Lower lobe of right lung (tissue), 2 donors: ENCODE data around the gene BCL2. TPM values are rescaled to one million over a fixed set of nuclear protein-coding genes. Genes with fewer than 3 reads are reported as not detected.

Experiments used
- ATAC-seq, 2 donors: fragments of 200-7000 bp; cut with Tn5 transposase; one replicate each; pipeline ENCODE4 v1.9.1; 2020 to 2022; ENCODE audit warnings: mild to moderate bottlenecking in 2 of 2, moderate library complexity in 2 of 2
- DNase-seq: peaks from one replicate; pipeline ENCODE4 v3.0.0-alpha.2; 2020
- H3K27ac ChIP-seq: fragments of 200-600 bp; one replicate; pipeline ENCODE4 v1.8.0; 2022
- H3K27me3 ChIP-seq: fragments of 200-600 bp; one replicate; pipeline ENCODE4 v1.8.0; 2022; ENCODE audit warnings: low read depth
- H3K36me3 ChIP-seq: fragments of 200-600 bp; one replicate; pipeline ENCODE4 v1.8.0; 2022; ENCODE audit warnings: mild to moderate bottlenecking
- H3K4me1 ChIP-seq: fragments of 200-600 bp; one replicate; pipeline ENCODE4 v1.8.0; 2022
- H3K4me3 ChIP-seq: fragments of 200-600 bp; one replicate; pipeline ENCODE4 v1.8.0; 2022; ENCODE audit warnings: mild to moderate bottlenecking
- H3K9me3 ChIP-seq: fragments of 200-600 bp; one replicate; pipeline ENCODE4 v1.8.0; 2022
- intact Hi-C: fragments of 100-400 bp; cut with DNase I; formaldehyde crosslinking; loops from one replicate; pipeline ENCODE4 v1.11.0; 2022
- long read RNA-seq: library from polyadenylated mRNA; unstranded; transcript quantifications from one replicate; pipeline ENCODE4 v2.0.0, GENCODE V29; 2021
- total RNA-seq: library from RNA; stranded (reverse); fragmentation: NEBNext Ultra II Directional; extraction: Animal tissue kit (Norgen Biotek cat#: 25700); gene quantifications from one replicate; pipeline ENCODE4 v1.2.1, GENCODE V29; 2021
- TF ChIP-seq, protein P1 (sequence below): fragments of 200-600 bp; IDR thresholded peaks from one replicate; pipeline ENCODE4 v1.8.0; 2022; ENCODE audit warnings: antibody characterized with exemption, mild to moderate bottlenecking
- donor health status: DM: no; HTN: yes; CAD: no; lungs with severe emphysema.

Gene BCL2
- total RNA-seq: 11.0 TPM
- long read RNA-seq, full-length matches to known transcripts: 5 of 9 reads
- long read RNA-seq, partial matches to known transcripts: 1 of 9 reads
- long read RNA-seq, other reads (novel, unspliced or antisense): 3 of 9 reads

GRCh38 chr18:63319383-63320122, at the start of gene BCL2:
TSS of gene BCL2 (minus strand) at chr18:63319769.
- Histone ChIP-seq H3K27ac (peak within 1 kb of the TSS; percentile 51), H3K4me1 (peaks cover 20% of the 10 kb centered on the region), H3K27me3 (no peaks in the 10 kb centered on the region), H3K36me3 (no peaks in the 10 kb centered on the region), H3K9me3 (no peaks in the 10 kb centered on the region), H3K4me3 (peak within 1 kb of the TSS; percentile 73)
- ATAC-seq: peak; percentile 21 to 26
- intact Hi-C loops: loop anchor here (10.0 kb wide), 3 partner anchors 75 to 305 kb away; no protein-coding TSS in a partner anchor
- peak; percentile 52 for DNase-seq
- TF ChIP-seq, protein P1, sequence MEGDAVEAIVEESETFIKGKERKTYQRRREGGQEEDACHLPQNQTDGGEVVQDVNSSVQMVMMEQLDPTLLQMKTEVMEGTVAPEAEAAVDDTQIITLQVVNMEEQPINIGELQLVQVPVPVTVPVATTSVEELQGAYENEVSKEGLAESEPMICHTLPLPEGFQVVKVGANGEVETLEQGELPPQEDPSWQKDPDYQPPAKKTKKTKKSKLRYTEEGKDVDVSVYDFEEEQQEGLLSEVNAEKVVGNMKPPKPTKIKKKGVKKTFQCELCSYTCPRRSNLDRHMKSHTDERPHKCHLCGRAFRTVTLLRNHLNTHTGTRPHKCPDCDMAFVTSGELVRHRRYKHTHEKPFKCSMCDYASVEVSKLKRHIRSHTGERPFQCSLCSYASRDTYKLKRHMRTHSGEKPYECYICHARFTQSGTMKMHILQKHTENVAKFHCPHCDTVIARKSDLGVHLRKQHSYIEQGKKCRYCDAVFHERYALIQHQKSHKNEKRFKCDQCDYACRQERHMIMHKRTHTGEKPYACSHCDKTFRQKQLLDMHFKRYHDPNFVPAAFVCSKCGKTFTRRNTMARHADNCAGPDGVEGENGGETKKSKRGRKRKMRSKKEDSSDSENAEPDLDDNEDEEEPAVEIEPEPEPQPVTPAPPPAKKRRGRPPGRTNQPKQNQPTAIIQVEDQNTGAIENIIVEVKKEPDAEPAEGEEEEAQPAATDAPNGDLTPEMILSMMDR: no peak

DNA sequence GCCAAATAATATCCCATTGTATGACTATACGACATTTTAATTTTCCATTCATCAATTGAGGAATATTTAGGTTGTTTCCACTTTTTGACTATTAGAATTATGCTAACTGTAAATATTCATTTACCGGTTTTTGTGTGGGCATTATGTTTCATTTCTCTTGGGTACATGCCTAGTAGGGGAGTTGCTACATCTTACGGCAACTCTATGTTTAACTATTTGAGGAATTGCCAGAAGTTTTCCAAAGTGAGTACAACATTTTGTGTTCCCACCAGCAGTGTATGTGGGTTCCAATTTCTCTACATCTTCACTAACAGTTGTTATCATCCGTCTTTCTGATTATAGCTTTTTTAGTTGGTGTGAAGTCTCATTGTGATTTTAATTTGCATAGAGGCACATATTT, 49.0 kb upstream of the BCL2 start:
- no peaks in the 10 kb centered on the region for H3K27me3 ChIP-seq
- peaks cover 23% of the 10 kb centered on the region for H3K4me1 ChIP-seq
- TF ChIP-seq, protein P1: no peak
- no peaks in the 10 kb centered on the region for H3K9me3 ChIP-seq
- intact Hi-C loops: no loop called here
- ATAC-seq (no peak), DNase-seq (no peak)
- H3K36me3 ChIP-seq: no peaks in the 10 kb centered on the region
- H3K4me3 ChIP-seq: peak overlapping the region; percentile 77
- H3K27ac ChIP-seq: no peak overlapping the region

DNA sequence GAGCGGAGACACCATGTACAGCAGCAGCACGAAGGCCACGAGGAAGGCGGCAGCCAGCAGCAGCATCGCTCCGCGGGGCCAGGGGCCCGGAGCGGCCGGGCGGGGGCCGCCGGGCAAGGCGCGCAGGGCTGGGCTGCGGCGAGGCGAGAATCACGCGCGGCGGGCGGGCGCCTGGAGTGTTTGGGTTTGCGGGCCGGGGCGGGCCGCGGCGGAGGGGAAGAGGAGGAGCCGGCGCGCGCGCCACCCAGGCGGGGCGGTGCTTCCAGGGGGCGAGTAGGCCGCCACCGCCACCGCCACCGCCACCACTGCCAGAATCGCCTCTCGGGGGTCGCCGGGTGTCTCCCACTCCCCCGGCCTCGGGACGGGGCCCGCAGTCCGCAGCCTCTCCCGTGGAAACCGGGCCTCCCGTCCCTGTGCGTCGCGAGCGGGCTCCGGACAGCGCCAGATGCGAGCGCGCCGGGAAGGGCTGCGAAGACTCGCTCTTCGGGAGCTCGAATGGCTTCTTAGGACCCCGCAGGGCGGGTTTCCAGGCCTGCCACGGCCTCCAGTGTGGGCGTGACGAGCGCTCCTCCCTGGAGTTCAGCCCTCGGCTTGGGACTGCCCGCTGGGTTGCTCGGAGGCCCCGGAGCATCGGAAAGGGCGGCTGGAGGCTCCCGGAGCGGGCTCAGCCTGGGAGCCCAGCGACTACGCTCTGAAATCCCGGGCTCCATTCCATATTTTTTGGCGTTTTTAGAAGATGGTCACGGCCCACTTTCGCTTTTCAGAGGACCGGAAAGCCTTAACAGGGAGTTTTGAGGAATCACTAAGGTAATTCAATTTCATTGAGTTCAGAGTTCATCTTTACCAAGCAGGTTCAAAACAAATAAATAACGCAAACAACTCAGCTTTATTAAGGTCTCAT, 47.7 kb upstream of the BCL2 start, which contains the start of gene KDSR:
Gene KDSR, minus strand, starts transcription at position 154 of the 901 bp plus-strand sequence. Its CDS starts 88 bp downstream, at position 66.
- no peaks in the 10 kb centered on the region for H3K27me3 ChIP-seq
- intact Hi-C loops: no loop called here
- peaks cover 23% of the 10 kb centered on the region for H3K4me1 ChIP-seq
- H3K9me3 ChIP-seq: no peaks in the 10 kb centered on the region
- peaks cover 4% of the 10 kb centered on the region for H3K36me3 ChIP-seq
- ATAC-seq: peak; percentile 98 to 99
- peak; percentile 98 for DNase-seq
- peak within 1 kb of the TSS; percentile 96 for H3K27ac ChIP-seq
- peak within 1 kb of the TSS; percentile 77 for H3K4me3 ChIP-seq
- TF ChIP-seq, protein P1: no peak

DNA sequence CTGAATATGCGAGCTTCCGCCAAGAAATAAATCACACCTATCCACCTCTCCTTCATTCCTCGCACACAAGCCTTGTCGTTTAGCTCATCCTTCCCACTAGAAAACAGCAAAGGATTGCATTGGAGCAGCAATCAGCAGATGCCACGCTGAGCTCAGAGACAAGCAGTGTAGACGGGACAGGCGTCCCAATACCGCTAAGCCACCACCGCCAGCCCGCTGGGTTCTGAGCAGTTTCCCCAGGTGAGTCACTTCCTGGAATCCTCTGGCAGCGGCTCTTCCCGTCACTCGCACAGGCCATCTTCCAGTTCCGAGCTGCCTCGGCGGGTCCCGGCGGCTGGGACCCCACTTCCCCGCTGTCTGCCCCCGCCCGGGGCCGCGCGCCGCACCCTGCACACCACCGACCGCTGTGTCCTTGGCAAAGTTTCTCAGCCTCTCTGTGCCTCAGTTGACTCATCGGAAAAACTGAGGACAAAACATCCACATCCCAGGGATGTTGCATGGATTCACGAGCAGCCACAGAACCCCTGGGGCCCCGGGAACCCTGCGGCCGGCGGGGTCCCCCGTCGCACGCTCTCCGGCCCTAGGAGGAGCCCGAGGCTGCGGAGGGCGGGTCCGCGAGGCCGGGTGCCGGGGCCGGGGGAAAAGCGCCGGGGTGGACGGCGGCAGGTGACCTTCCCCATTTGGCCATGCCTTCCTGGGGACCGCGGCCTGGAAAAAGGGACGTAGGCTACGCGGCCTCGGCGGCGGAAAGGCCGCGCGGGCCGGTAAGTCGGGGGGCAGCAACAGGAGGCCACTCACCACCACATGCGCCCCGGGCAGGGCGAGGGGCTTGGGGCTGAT, 46.9 kb upstream of the BCL2 start:
- Histone ChIP-seq H3K27ac (peak overlapping the region; percentile 96), H3K4me3 (peak overlapping the region; percentile 77), H3K9me3 (no peaks in the 10 kb centered on the region), H3K27me3 (no peaks in the 10 kb centered on the region), H3K4me1 (peaks cover 23% of the 10 kb centered on the region), H3K36me3 (peaks cover 13% of the 10 kb centered on the region)
- ATAC-seq: peak; percentile 29 to 71
- TF ChIP-seq, protein P1: no peak
- peak; percentile 70 for DNase-seq
- intact Hi-C loops: no loop called here

GRCh38 chr18:63365876-63366212, 46.3 kb upstream of the BCL2 start:
- H3K4me3 ChIP-seq: peak overlapping the region; percentile 77
- TF ChIP-seq, protein P1: no peak
- H3K4me1 ChIP-seq: peaks cover 23% of the 10 kb centered on the region
- no peaks in the 10 kb centered on the region for H3K27me3 ChIP-seq
- peaks cover 18% of the 10 kb centered on the region for H3K36me3 ChIP-seq
- intact Hi-C loops: no loop called here
- ATAC-seq: no peak
- H3K27ac ChIP-seq: peak overlapping the region; percentile 96
- H3K9me3 ChIP-seq: no peaks in the 10 kb centered on the region
- DNase-seq: no peak
